ENCODE measurements around the gene ZNF581. TPM values are rescaled to one million over a fixed set of nuclear protein-coding genes. Genes with fewer than 3 reads are reported as not detected.

The ZNF581 gene
- total RNA-seq, 1 donor from 2014 or later: 30.0 TPM

DNA sequence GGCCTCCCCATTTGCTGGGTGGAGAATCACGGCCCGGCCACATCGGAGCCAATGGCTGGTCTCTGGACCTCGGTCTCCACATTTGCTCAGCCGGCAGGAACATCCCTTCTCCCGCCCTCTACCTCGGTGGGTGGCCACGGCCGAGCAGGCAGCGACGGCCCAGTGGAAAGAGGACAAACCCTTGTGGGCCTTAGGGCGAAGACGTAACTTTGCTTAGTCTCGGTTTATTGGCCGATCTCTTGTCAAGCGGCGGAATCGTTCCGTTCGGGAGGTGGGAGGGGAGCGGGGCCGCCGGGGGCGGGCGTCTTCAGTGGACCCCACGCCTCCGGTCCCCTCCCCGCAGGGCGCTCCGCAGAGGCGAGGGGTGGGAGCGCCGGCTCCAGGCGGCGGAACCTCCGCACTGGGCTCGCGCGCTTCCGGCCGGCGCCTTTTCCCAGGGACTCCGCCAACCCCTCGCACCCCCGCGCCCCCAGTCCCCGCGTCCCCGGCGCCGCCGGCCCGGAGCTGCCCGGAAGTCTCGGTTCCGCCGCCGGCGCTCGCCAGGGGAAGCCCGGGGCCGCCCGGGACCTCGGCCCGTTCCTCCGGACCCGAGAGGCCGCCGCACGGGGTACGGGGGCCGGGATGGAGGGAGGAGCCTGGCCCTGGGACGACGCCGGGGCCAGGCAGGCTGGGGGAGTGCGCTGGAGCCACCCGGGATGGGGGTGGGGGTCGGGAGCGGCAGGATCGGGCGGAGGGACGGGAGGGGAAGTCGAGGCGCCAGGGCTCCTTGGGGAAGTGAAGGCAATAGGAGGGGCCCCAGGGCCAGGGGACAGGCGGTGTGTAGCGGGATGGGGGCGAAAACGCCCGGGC lies 2.6 kb upstream of the ZNF581 start, which contains the start of gene ZNF580:
Gene ZNF580, plus strand, starts transcription at position 426 of the 849 bp plus-strand sequence. CDS start 1,507 bp downstream, outside the sequence.
- H2AFZ ChIP-seq (ENCODE audit: low read depth, low read length): peak within 1 kb of the TSS; percentile 70
- no peak for FAIRE-seq

DNA sequence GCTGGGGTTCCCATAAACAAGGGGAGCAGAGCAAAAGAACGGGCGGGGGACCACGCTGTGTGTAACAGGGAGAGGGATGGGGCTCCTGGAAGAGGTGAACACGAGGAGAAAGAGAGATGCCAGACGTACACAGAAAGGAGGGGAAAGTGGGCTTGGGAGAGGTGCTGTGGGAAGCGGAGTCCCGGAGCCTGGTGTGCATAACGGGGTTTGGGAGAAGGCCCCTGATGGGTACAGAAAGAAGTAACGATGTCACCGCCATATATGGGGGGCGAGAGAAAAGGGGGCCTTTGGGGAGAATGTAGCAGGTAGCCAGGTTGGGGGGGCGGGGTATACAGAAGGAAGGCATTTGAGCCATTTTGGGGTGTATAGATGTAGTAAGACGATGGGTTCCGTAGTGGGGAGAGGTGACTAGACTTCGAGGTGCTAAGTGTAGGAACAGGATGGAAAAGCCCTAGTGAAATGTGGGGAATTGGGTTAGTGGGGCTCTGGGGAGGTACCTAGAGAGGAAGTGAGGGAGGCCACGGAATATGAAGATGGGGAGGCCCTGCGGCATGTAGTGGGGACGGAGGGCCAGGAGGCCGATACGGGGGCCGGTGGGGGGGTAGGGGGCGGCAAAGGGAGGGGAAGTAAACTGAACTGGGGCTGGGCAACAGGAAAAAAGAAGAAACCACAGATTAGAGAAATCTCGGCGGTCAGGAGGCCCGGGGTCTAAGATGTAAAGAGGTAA lies 1.9 kb upstream of the ZNF581 start:
- peaks cover 7% of the 10 kb centered on the region for H3K36me3 Mint-ChIP-seq (ENCODE audit: low read depth, unreplicated experiment)
- Histone ChIP-seq H3K36me3 (ENCODE audit: insufficient read depth, low read length) (peaks cover 9% of the 10 kb centered on the region), H3K79me2 (ENCODE audit: insufficient read depth, low read length) (peaks cover 63% of the 10 kb centered on the region), H3K9ac (ENCODE audit: low read length) (peak overlapping the region; percentile 92), H3K9me3 (ENCODE audit: insufficient read depth, low read depth, low read length) (no peaks in the 10 kb centered on the region), H3K4me3 (ENCODE audit: insufficient read depth, low read depth, low read length) (peak overlapping the region; percentile 76), H3K4me1 (ENCODE audit: insufficient read depth, low read length) (peaks cover 32% of the 10 kb centered on the region), H3K27ac (ENCODE audit: low read depth, low read length) (peak overlapping the region; percentile 71), H2AFZ (ENCODE audit: low read depth, low read length) (no peak overlapping the region), H3K27me3 (ENCODE audit: insufficient read depth, low read length) (no peaks in the 10 kb centered on the region), H4K20me1 (ENCODE audit: insufficient read depth, low read length) (peaks cover 21% of the 10 kb centered on the region), H3K4me2 (ENCODE audit: low read length) (peak overlapping the region; percentile 100)
- H3K27ac Mint-ChIP-seq (ENCODE audit: unreplicated experiment): peak overlapping the region; percentile 72
- H3K4me1 Mint-ChIP-seq (ENCODE audit: low read depth, unreplicated experiment): peaks cover 22% of the 10 kb centered on the region
- H3K9me3 Mint-ChIP-seq (ENCODE audit: unreplicated experiment): no peaks in the 10 kb centered on the region
- FAIRE-seq: no peak
- DNase-seq (ENCODE audit: low read depth): peak; percentile 18
- no peaks in the 10 kb centered on the region for H3K27me3 Mint-ChIP-seq (ENCODE audit: low read depth, unreplicated experiment)
- TF ChIP-seq, protein P1, sequence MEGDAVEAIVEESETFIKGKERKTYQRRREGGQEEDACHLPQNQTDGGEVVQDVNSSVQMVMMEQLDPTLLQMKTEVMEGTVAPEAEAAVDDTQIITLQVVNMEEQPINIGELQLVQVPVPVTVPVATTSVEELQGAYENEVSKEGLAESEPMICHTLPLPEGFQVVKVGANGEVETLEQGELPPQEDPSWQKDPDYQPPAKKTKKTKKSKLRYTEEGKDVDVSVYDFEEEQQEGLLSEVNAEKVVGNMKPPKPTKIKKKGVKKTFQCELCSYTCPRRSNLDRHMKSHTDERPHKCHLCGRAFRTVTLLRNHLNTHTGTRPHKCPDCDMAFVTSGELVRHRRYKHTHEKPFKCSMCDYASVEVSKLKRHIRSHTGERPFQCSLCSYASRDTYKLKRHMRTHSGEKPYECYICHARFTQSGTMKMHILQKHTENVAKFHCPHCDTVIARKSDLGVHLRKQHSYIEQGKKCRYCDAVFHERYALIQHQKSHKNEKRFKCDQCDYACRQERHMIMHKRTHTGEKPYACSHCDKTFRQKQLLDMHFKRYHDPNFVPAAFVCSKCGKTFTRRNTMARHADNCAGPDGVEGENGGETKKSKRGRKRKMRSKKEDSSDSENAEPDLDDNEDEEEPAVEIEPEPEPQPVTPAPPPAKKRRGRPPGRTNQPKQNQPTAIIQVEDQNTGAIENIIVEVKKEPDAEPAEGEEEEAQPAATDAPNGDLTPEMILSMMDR (IDR thresholded peaks at IDR 0.05; ENCODE audit: insufficient read depth, low read depth, low read length): no peak
- no peak for TF ChIP-seq EZH2 (IDR thresholded peaks at IDR 0.05; ENCODE audit: insufficient read depth, low read length)
- peak overlapping the region; percentile 89 for H3K4me3 Mint-ChIP-seq (ENCODE audit: unreplicated experiment)

More for the DNA sequence above, 2.6 kb upstream of the ZNF581 start, which contains the start of gene ZNF580:
- peaks cover 7% of the 10 kb centered on the region for H3K36me3 Mint-ChIP-seq (ENCODE audit: low read depth, unreplicated experiment)
- Histone ChIP-seq H3K79me2 (ENCODE audit: insufficient read depth, low read length) (peaks cover 70% of the 10 kb centered on the region), H3K9me3 (ENCODE audit: insufficient read depth, low read depth, low read length) (no peaks in the 10 kb centered on the region), H3K36me3 (ENCODE audit: insufficient read depth, low read length) (peaks cover 9% of the 10 kb centered on the region), H3K4me3 (ENCODE audit: insufficient read depth, low read depth, low read length) (peak within 1 kb of the TSS; percentile 76), H3K4me1 (ENCODE audit: insufficient read depth, low read length) (peaks cover 40% of the 10 kb centered on the region), H3K27me3 (ENCODE audit: insufficient read depth, low read length) (no peaks in the 10 kb centered on the region), H3K9ac (ENCODE audit: low read length) (peak within 1 kb of the TSS; percentile 92), H3K4me2 (ENCODE audit: low read length) (peak within 1 kb of the TSS; percentile 100), H3K27ac (ENCODE audit: low read depth, low read length) (peak within 1 kb of the TSS; percentile 71), H4K20me1 (ENCODE audit: insufficient read depth, low read length) (peaks cover 27% of the 10 kb centered on the region)
- peak; percentile 86 for DNase-seq (ENCODE audit: low read depth)
- H3K4me1 Mint-ChIP-seq (ENCODE audit: low read depth, unreplicated experiment): peaks cover 29% of the 10 kb centered on the region
- TF ChIP-seq, protein P1 (IDR thresholded peaks at IDR 0.05; ENCODE audit: insufficient read depth, low read depth, low read length): no peak
- TF ChIP-seq EZH2 (IDR thresholded peaks at IDR 0.05; ENCODE audit: insufficient read depth, low read length): no peak
- peak within 1 kb of the TSS; percentile 84 for H3K27ac Mint-ChIP-seq (ENCODE audit: unreplicated experiment)
- H3K4me3 Mint-ChIP-seq (ENCODE audit: unreplicated experiment): peak within 1 kb of the TSS; percentile 89
- H3K27me3 Mint-ChIP-seq (ENCODE audit: low read depth, unreplicated experiment): no peaks in the 10 kb centered on the region
- H3K9me3 Mint-ChIP-seq (ENCODE audit: unreplicated experiment): no peaks in the 10 kb centered on the region
